GM19372 (cell line): ENCODE data around the gene CCDC85C.
A peak's percentile ranks its signal among the peaks of the same experiment; 100 is the strongest.

Experiments
- ATAC-seq: cut with Tn5 transposase; IDR thresholded peaks from one replicate; pipeline ENCODE4 v1.9.1; 2021; ENCODE audit warnings: mild to moderate bottlenecking, low read depth, moderate library complexity; ENCODE audit not compliant: unreplicated experiment

Gene CCDC85C

DNA sequence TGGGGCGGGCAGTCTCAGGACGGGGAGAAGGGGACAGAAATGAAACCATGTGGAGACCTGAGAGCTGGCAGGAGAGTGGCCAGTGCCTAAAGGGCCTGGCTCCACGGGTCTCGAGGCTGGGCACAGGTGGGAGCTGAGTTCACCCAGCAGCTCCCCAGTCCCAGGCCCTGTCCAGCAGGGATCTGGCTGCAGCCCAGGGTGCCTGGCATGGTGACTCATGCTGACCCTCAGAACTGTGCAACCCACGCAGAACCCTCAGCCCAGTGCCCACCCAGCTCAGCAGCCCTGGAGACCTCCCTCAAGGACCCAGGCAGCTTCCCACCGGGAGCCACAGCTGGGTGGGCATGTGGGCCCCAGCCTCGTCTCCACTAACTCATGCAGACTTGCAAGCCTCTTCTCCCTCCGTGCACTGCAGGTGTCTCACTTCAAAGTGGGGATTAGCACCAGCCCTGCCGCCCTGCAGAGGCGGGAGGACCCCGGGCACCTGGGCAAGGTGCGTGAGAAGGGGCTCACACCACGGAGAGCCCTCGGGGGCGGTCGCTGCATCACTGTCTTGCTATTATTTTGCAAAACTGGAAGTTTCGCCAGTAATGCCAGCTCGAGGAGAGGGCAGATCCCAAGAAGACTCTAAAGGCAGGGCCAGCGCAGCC, 76.5 kb downstream of the CCDC85C start:
- ATAC-seq = no peak

DNA sequence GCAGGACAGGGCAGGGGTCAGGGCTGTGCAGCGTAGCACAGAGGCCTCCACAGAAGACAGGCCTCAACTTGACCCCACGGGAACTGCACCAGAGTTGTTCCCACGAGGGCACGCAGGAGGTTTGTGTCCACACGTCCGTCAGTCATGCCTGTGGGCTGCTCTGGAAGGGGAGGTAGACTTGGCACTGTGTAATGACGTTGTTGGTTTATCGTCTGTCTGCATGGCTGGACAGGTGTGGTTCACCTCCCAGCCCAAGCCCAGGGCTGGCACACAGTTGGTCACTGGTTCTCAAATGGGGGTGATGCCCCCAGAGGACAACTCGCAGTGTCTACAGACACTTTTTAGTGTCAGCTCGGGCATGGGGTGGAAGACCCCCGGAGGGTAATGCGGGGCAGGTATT, 77.0 kb downstream of the CCDC85C start:
- ATAC-seq = no peak

- no peak for ATAC-seq
Measured at GRCh38 chr14:99525699-99526080, 78.3 kb downstream of the CCDC85C start.

- ATAC-seq = no peak
Measured at GRCh38 chr14:99524804-99525698, 79.0 kb downstream of the CCDC85C start.

GRCh38 chr14:99524091-99524661, 79.8 kb downstream of the CCDC85C start:
- no peak for ATAC-seq

- ATAC-seq = no peak
Measured at GRCh38 chr14:99523704-99524055, 80.3 kb downstream of the CCDC85C start.

DNA sequence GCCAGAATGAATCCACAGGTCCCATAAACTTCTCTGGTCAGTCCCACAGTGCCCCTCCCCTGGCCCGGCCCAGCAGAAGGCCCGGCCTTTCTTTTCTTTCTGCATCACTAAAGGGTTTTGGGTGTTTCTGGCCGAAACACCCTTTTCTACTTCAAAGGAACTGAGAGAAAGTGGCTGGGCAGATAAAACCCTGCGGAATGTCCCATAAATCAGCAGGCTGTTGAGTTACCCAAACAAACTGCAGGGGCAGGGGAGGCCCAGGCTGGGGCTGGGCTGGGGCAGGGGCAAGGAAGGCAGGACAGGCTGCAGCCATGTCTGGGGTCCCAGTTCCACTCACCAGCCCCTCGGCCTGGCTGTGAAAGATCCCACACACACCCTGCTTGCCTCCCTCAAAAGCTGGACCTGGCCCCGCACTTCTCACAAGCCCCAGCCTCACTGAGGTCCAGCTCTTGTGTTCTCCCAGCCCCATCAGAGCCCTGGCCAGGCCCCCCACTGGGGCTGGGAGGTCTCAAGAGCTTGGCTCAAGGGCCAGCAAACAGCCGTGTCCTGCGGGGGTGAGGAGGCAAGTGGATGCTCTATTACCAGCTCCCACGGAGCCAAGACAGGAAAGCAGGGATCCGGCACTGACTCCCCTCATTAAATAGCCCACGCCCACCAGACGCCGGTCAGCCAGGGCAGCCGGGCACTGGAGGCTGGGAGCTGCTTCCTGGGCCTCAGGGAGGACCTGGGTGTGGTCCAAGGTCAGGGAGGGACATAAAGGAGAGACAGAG, 80.9 kb downstream of the CCDC85C start:
- no peak for ATAC-seq

GRCh38 chr14:99522457-99522891, 81.5 kb downstream of the CCDC85C start:
- no peak for ATAC-seq

DNA sequence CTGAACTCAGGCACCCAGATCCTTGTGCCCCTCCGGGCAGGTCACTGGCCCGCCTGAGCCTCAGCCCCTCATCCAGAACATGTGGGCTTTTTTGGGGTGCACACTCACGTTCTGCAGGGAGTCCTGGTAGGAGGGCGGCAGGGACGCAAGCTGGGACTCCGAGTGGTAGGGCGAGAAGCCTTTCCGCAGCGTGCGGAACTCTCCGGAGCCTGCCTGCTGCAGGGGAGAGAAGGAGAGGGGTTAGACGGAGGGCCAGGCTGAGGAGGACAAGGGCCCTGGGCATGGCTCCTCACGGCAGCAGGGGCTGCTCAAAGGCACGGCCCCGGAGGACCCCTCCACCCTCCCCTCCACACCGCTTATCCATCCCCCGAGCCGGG, 82.0 kb downstream of the CCDC85C start:
- no peak for ATAC-seq

DNA sequence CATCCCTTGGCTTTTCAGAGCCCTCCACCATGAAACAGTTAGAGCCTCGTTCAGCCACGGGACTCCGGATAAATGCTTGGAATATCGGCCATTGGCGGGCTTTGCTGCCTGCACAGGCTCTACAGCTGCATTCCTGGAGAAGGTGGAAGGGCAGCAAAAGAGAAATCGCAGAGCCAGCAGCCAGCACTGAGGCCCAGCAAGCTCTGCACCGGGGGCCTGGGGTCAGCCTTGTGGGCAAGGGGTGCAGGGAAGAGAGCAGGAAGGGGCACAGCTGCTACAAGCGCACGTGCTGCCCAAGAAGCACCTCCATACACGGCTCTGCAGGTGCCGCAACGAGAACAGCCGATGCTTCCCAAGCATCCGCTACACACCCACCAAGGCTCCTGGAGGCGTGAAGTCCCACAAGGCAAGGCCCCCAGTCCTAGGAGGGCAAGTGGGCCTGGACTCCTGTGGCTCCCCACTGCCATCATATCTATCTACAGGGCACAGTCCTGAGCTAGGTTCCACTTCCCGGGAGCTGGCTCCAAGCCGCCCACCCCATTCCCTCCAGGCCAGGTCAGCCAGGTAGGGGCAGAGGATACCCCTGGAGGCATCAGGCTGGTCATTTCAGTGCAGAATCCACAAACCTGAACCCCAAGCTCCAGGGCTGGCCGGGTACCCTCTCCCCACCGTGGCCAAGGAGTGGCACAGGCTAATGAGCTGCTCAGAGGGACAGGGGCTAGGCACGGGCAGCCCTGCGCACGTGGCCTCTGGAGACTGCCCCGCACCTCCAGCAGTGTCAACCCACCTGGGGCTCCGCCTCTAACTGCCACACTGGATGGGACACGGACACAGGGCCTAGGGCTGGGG, 82.6 kb downstream of the CCDC85C start:
- no peak for ATAC-seq

DNA sequence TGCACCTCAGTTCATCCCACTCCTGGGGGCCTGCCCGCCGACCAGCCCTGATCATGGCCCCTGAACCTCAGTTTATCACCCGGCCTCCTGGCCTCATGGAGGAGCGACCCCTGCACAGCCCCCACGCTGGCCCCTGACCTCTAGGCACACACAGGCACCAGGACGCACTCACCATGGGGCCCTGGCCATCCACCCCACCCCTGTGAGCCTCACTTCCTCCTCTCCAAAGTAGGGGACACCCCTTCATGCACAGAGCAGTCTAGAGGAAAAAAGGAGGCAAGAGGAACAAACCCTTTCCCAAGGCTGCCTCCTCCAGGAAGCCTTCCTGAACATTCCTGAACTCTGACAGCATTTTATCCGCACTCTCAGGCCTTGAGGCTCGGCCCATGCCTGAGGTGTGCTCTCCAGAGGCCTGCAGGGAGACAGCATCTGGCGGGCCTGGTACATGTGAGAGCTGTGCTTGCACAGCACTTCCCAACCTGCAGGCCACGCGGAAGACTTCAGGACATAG, 83.4 kb downstream of the CCDC85C start:
- no peak for ATAC-seq

- no peak for ATAC-seq
Measured at GRCh38 chr14:99519931-99520421, 84.0 kb downstream of the CCDC85C start.

- ATAC-seq = no peak
Measured at GRCh38 chr14:99519347-99519881, 84.6 kb downstream of the CCDC85C start.

- peak; percentile 79 for ATAC-seq
Measured at GRCh38 chr14:99518441-99519346, 85.3 kb downstream of the CCDC85C start.

- ATAC-seq = no peak
Measured at GRCh38 chr14:99517643-99518381, 86.2 kb downstream of the CCDC85C start.

DNA sequence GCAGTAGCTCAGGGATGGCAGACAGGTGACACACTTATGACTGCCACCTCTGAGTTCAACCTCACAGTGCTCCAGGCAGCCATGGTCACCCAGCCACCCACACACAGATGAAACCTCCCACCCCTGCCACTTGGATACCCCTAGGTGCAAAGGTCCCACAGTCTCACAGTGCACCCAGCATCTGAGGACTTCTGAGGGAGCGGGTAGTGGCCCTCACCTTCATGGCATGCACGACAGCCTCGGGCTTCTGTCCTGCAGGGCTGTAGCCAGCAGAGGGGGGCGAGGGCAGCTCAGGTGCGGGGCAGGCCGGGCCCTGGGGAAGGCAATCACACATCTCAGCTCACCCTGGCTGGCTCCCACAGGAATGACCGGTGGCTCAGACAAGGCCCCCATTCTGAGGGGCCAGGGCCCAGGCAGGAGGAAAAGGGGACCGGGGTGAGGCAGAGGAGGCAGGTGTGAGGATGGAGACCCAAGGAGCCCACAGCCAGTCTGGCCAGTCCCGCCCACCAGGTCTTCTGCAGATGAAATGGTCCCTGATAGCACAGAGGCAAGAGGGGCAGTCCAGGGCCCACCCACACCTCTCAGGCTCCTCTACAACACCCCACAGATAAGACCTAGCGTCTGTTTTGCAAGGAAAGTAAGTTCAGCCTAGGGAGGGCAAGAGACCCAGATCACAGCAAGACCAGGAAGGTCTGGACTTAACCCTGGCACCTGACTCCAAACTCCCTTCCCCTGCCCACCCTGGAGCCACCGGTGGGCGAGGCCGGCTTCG, 87.0 kb downstream of the CCDC85C start:
- no peak for ATAC-seq
